ENCODE data around the gene SCIN. TPM values are rescaled to one million over a fixed set of nuclear protein-coding genes. Genes with fewer than 3 reads are reported as not detected.

Gene SCIN
- total and polyA plus RNA-seq, 2 of the 8 experiments (the other 6 are each of a cell fraction or from before 2014, with no cell fraction given) = 0.47 to 1.9 TPM

GRCh38 chr7:12637328-12637727 lies 66.8 kb downstream of the SCIN start:
- ChIA-PET CTCF (ENCODE audit: partially characterized antibody) (interaction anchor here (0.6 to 4.5 kb wide), 9 partner anchors 9 to 625 kb away, joined by 3 to 24 read pairs (median 5); partner anchors contain the start of gene ARL4A), POLR2A (ENCODE audit: partially characterized antibody) (no interaction called here)
- DNase-seq (ENCODE audit: low read depth in 1 of 2, low spot score in 2 of 2) = no peak
- Histone ChIP-seq H2BK15ac (ENCODE audit: low read length) (no peak overlapping the region), H2BK5ac (ENCODE audit: low read depth, low read length) (no peak overlapping the region), H2AFZ (ENCODE audit: low read length) (0 out of 2 replicates have a peak overlapping the region, but pooled peaks have one; percentile 25), H2BK20ac (ENCODE audit: low read length) (no peak overlapping the region), H4K8ac (ENCODE audit: extremely low read depth, insufficient read depth, low read length) (no peak overlapping the region), H3K23me2 (ENCODE audit: low read depth, low read length) (no peaks in the 10 kb centered on the region), H3K27me3 (replicated peaks in 1 of 4; ENCODE audit: control insufficient read depth in 3 of 4, extremely low read depth in 1 of 4, insufficient read depth in 3 of 4, low read length in 3 of 4) (no peaks in the 10 kb centered on the region), H2BK12ac (ENCODE audit: low read depth, low read length) (no peak overlapping the region), H3K9me3 (ENCODE audit: insufficient read depth in 2 of 2, low read depth in 1 of 2, low read length in 1 of 2) (no peaks in the 10 kb centered on the region), H4K91ac (replicated peaks; ENCODE audit: insufficient read length, low read length) (no peak overlapping the region), H3K9ac (replicated peaks in 1 of 4; ENCODE audit: extremely low read depth in 1 of 4, low read depth in 3 of 4, low read length in 3 of 4) (no peak overlapping the region), H3K79me1 (ENCODE audit: low read depth, low read length) (no peaks in the 10 kb centered on the region), H3K56ac (replicated peaks; ENCODE audit: insufficient read length, low read depth, low read length) (no peak overlapping the region), H3K4me3 (ENCODE audit: extremely low read depth in 1 of 4, insufficient read depth in 2 of 4, low read depth in 3 of 4, low read length in 4 of 4) (no peak overlapping the region), H3K4me2 (ENCODE audit: insufficient read depth in 1 of 2, low read depth in 2 of 2, low read length in 2 of 2) (no peak overlapping the region), H4K5ac (ENCODE audit: insufficient read length, low read depth, low read length) (no peak overlapping the region), H3K18ac (ENCODE audit: extremely low read depth, low read length) (no peak overlapping the region), H3K4me1 (replicated peaks in 1 of 4; ENCODE audit: control insufficient read depth in 3 of 4, insufficient read depth in 4 of 4, low read length in 3 of 4) (no peaks in the 10 kb centered on the region), H3K79me2 (ENCODE audit: control insufficient read depth in 1 of 2, insufficient read depth in 2 of 2, low read length in 2 of 2) (no peaks in the 10 kb centered on the region), H3K36me3 (ENCODE audit: control insufficient read depth in 2 of 4, insufficient read depth in 4 of 4, low read length in 3 of 4) (no peaks in the 10 kb centered on the region), H2AK5ac (ENCODE audit: low read depth, low read length) (no peak overlapping the region), H3K27ac (ENCODE audit: low read depth, low read length) (no peak overlapping the region), H4K20me1 (replicated peaks in 1 of 2; ENCODE audit: control insufficient read depth in 1 of 2, insufficient read depth in 2 of 2, low read length in 2 of 2) (no peaks in the 10 kb centered on the region), H2BK120ac (replicated peaks; ENCODE audit: low read depth, low read length) (no peak overlapping the region), H3K4ac (replicated peaks; ENCODE audit: insufficient read length, low read depth, low read length) (no peak overlapping the region), H3K14ac (ENCODE audit: insufficient read length) (no peak overlapping the region), H3K23ac (ENCODE audit: insufficient read length) (no peak overlapping the region)
- FAIRE-seq = no peak
- no peak for TF ChIP-seq ATF2 (IDR thresholded peaks at IDR 0.05; ENCODE audit: low read length)
- TF ChIP-seq RFX5 (IDR thresholded peaks at IDR 0.05; ENCODE audit: borderline replicate concordance, low read depth, low read length) = no peak
- no peak for TF ChIP-seq MAFK (IDR thresholded peaks at IDR 0.05; ENCODE audit: low read depth, low read length)
- TF ChIP-seq CTBP2 (IDR thresholded peaks at IDR 0.05; ENCODE audit: borderline replicate concordance, insufficient read depth, insufficient read length, low read length) = no peak
- no peak for TF ChIP-seq SIX5 (IDR thresholded peaks at IDR 0.05; ENCODE audit: low read depth, low read length)
- no peak for TF ChIP-seq SIRT6 (IDR thresholded peaks at IDR 0.05; ENCODE audit: low read length)
- no peak for TF ChIP-seq CHD2 (IDR thresholded peaks at IDR 0.05; ENCODE audit: low read length)
- TF ChIP-seq, protein P1, sequence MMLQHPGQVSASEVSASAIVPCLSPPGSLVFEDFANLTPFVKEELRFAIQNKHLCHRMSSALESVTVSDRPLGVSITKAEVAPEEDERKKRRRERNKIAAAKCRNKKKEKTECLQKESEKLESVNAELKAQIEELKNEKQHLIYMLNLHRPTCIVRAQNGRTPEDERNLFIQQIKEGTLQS (IDR thresholded peaks at IDR 0.05; ENCODE audit: insufficient read depth, low read depth, low read length) = no peak
- TF ChIP-seq POLR2A (IDR thresholded peaks at IDR 0.05; ENCODE audit: control extremely low read depth in 1 of 2, low read depth in 2 of 2, low read length in 2 of 2) = no peak
- TF ChIP-seq CREB1 (IDR thresholded peaks at IDR 0.05) = no peak
- no peak for TF ChIP-seq JUND (IDR thresholded peaks at IDR 0.05; ENCODE audit: low read length)
- TF ChIP-seq SIN3A (conservative IDR thresholded peaks at IDR 0.05 in 1 of 2, IDR thresholded peaks at IDR 0.05 in 1 of 2; ENCODE audit: low read depth in 1 of 2, low read length in 2 of 2) = no peak
- no peak for TF ChIP-seq TBP (IDR thresholded peaks at IDR 0.05; ENCODE audit: low read depth, low read length)
